ENCODE measurements around the gene B9D1. TPM values are rescaled to one million over a fixed set of nuclear protein-coding genes. Genes with fewer than 3 reads are reported as not detected.

The B9D1 gene
- total RNA-seq, 4 donors from 2014 or later = 3.8 to 105 (median 25.6) TPM

- Histone ChIP-seq H3K36me3 (no peaks in the 10 kb centered on the region), H3K27ac (peak overlapping the region in 1 of 2 donors; percentile 1), H3K9me3 (no peaks in the 10 kb centered on the region), H3K27me3 (no peaks in the 10 kb centered on the region), H3K4me1 (no peaks in the 10 kb centered on the region), H3K4me3 (no peak overlapping the region)
- intact Hi-C loops (cut with DNase I; ENCODE audit: low total_unique reads) = no loop called here
- DNase-seq = no peak
- TF ChIP-seq POLR2A (IDR thresholded peaks at IDR 0.05) (no peak), CTCF (IDR thresholded peaks at IDR 0.05) (no peak)
Measured at GRCh38 chr17:19311016-19311415, 51.5 kb downstream of the B9D1 start.

- TF ChIP-seq CTCF (IDR thresholded peaks at IDR 0.05) = no peak
- no peak for TF ChIP-seq POLR2A (IDR thresholded peaks at IDR 0.05)
- Histone ChIP-seq H3K36me3 (no peaks in the 10 kb centered on the region), H3K4me1 (no peaks in the 10 kb centered on the region)
Measured at GRCh38 chr17:19310151-19310550, 52.4 kb downstream of the B9D1 start.

GRCh38 chr17:19309701-19310100 lies 52.8 kb downstream of the B9D1 start:
- no peak for DNase-seq
- no peaks in the 10 kb centered on the region for H3K9me3 ChIP-seq
- TF ChIP-seq POLR2A (IDR thresholded peaks at IDR 0.05) (no peak), CTCF (IDR thresholded peaks at IDR 0.05) (no peak)

More at GRCh38 chr17:19310151-19310550, 52.4 kb downstream of the B9D1 start:
- intact Hi-C loops (cut with DNase I; ENCODE audit: low total_unique reads) = no loop called here
- Histone ChIP-seq H3K9me3 (no peaks in the 10 kb centered on the region), H3K27me3 (no peaks in the 10 kb centered on the region), H3K27ac (no peak overlapping the region), H3K4me3 (no peak overlapping the region)
- no peak for DNase-seq

GRCh38 chr17:19308398-19308797 lies 54.1 kb downstream of the B9D1 start:
- H3K4me1 ChIP-seq = peaks cover 5 to 6% of the 10 kb centered on the region in 2 donors
- no peaks in the 10 kb centered on the region for H3K36me3 ChIP-seq
- no peak overlapping the region for H3K27ac ChIP-seq
- H3K27me3 ChIP-seq = no peaks in the 10 kb centered on the region
- no peak for TF ChIP-seq POLR2A (IDR thresholded peaks at IDR 0.05)
- no peak for TF ChIP-seq CTCF (IDR thresholded peaks at IDR 0.05)
- intact Hi-C loops (cut with DNase I; ENCODE audit: low total_unique reads) = no loop called here
- no peaks in the 10 kb centered on the region for H3K9me3 ChIP-seq
- no peak for DNase-seq
- no peak overlapping the region for H3K4me3 ChIP-seq

More at GRCh38 chr17:19309701-19310100, 52.8 kb downstream of the B9D1 start:
- intact Hi-C loops (cut with DNase I; ENCODE audit: low total_unique reads) = no loop called here
- Histone ChIP-seq H3K27ac (no peak overlapping the region), H3K36me3 (no peaks in the 10 kb centered on the region), H3K27me3 (no peaks in the 10 kb centered on the region), H3K4me1 (peaks cover under 1% of the 10 kb centered on the region in 2 donors), H3K4me3 (no peak overlapping the region)

- Histone ChIP-seq H3K36me3 (no peaks in the 10 kb centered on the region), H3K4me1 (peaks cover 5 to 6% of the 10 kb centered on the region in 2 donors), H3K4me3 (no peak overlapping the region), H3K27ac (no peak overlapping the region), H3K9me3 (no peaks in the 10 kb centered on the region), H3K27me3 (no peaks in the 10 kb centered on the region)
- DNase-seq = no peak
- intact Hi-C loops (cut with DNase I; ENCODE audit: low total_unique reads) = no loop called here
- TF ChIP-seq CTCF (IDR thresholded peaks at IDR 0.05) = no peak
- TF ChIP-seq POLR2A (IDR thresholded peaks at IDR 0.05) = no peak
Measured at GRCh38 chr17:19307521-19307920, 55.0 kb downstream of the B9D1 start.

Measured in uterus (tissue), 4 donors.